Measurements from ENCODE around the gene USP36. TPM values are rescaled to one million over a fixed set of nuclear protein-coding genes. Genes with fewer than 3 reads are reported as not detected.
A peak's percentile ranks its signal among the peaks of the same experiment; 100 is the strongest.

USP36 gene
- total RNA-seq, 1 donor from 2014 or later: 36.4 TPM

GRCh38 chr17:78788451-78788850 is 52.2 kb downstream of the USP36 start:
- no peak for DNase-seq (ENCODE audit: low read depth)
- TF ChIP-seq, protein P1, sequence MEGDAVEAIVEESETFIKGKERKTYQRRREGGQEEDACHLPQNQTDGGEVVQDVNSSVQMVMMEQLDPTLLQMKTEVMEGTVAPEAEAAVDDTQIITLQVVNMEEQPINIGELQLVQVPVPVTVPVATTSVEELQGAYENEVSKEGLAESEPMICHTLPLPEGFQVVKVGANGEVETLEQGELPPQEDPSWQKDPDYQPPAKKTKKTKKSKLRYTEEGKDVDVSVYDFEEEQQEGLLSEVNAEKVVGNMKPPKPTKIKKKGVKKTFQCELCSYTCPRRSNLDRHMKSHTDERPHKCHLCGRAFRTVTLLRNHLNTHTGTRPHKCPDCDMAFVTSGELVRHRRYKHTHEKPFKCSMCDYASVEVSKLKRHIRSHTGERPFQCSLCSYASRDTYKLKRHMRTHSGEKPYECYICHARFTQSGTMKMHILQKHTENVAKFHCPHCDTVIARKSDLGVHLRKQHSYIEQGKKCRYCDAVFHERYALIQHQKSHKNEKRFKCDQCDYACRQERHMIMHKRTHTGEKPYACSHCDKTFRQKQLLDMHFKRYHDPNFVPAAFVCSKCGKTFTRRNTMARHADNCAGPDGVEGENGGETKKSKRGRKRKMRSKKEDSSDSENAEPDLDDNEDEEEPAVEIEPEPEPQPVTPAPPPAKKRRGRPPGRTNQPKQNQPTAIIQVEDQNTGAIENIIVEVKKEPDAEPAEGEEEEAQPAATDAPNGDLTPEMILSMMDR (conservative IDR thresholded peaks at IDR 0.05; ENCODE audit: low read depth, low read length): no peak
- H3K4me3 ChIP-seq (ENCODE audit: low read depth, low read length): no peak overlapping the region

GRCh38 chr17:78787444-78787843 is 53.2 kb downstream of the USP36 start:
- no peak overlapping the region for H3K4me3 ChIP-seq (ENCODE audit: low read depth, low read length)
- TF ChIP-seq, protein P1 (conservative IDR thresholded peaks at IDR 0.05; ENCODE audit: low read depth, low read length): no peak
- DNase-seq (ENCODE audit: low read depth): no peak

DNA sequence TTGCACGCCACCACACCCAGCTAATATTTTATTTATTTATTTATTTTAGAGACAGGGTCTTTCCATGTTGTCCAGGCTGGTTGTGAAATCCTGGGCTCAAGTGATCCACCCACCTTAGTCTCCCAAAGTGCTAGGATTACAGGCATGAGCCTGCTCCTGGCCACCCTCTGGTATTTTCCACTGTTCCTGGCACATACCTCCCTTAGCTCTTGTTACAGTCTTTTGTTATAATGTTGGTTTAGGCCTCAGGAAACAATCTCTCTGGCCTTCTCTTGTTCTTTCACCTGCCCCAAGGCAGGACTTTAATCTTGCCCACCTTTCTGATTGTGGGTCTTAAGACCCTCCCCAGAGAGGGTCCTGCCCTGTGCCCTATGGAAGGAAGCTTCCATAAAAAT is 55.0 kb downstream of the USP36 start:
- TF ChIP-seq, protein P1 (conservative IDR thresholded peaks at IDR 0.05; ENCODE audit: low read depth, low read length): no peak
- no peak overlapping the region for H3K4me3 ChIP-seq (ENCODE audit: low read depth, low read length)
- no peak for DNase-seq (ENCODE audit: low read depth)

- no peak for DNase-seq (ENCODE audit: low read depth)
- no peak overlapping the region for H3K4me3 ChIP-seq (ENCODE audit: low read depth, low read length)
- TF ChIP-seq, protein P1 (conservative IDR thresholded peaks at IDR 0.05; ENCODE audit: low read depth, low read length): no peak
Measured at GRCh38 chr17:78785011-78785662, 55.5 kb downstream of the USP36 start.

DNA sequence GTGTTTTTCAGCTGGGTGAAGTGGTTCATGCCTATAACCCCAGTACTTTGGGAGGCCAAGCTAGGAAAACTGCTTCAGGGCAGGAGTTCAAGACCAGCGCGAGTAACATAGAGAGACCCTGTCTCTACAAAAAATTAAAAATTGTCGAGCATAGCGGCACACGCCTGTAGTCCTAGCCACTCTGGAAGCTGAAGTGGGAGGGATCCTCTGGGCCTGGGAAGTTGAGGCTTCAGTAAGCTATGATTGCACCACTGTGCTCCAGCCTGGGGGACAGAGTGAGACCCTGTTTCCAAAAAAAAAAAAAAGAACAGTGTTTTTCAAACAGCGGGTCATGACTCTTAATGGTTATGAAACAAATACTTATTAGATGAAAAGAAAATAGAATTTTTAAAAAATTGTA is 56.3 kb downstream of the USP36 start:
- TF ChIP-seq, protein P1 (conservative IDR thresholded peaks at IDR 0.05; ENCODE audit: low read depth, low read length): no peak
- no peak overlapping the region for H3K4me3 ChIP-seq (ENCODE audit: low read depth, low read length)
- no peak for DNase-seq (ENCODE audit: low read depth)

DNA sequence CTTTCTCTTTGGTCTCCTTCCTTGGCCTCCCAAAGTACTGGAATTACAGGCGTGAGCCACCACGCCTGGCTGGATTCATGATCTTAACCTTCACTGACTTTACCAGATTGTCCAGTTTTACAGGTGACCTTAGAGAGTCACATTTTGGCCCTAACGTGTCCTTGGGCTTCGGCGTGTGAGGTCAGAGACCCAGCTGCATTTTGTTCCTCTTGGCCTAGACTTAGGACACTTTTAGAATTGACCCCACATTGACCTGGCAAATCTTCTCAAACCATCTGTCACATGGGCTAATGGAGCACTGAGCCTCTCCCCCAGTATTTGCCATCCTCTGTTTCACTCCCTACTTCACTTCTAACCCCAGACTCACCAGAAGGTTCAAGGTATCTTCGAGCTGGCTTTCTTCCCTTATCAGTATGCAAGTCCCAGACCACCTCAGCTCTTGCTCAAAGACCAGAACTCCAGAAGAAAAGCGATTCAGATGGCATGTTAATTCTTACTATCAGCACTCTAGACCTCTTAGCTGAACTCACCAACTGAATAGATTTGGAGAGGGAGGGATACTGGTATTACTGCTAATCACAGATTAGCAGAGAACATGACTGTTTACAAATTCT is 56.8 kb downstream of the USP36 start:
- TF ChIP-seq, protein P1 (conservative IDR thresholded peaks at IDR 0.05; ENCODE audit: low read depth, low read length): no peak

GRCh38 chr17:78781893-78782304 is 58.7 kb downstream of the USP36 start, which contains the start of gene CYTH1:
Gene CYTH1 (minus strand): TSS chr17:78782273. CDS start chr17:78782223, 50 bp downstream.
- no peak for DNase-seq (ENCODE audit: low read depth)
- H3K4me3 ChIP-seq (ENCODE audit: low read depth, low read length): peak within 1 kb of the TSS; percentile 83
- TF ChIP-seq, protein P1 (conservative IDR thresholded peaks at IDR 0.05; ENCODE audit: low read depth, low read length): no peak

More for the DNA sequence above, 56.8 kb downstream of the USP36 start:
- no peak for DNase-seq (ENCODE audit: low read depth)
- no peak overlapping the region for H3K4me3 ChIP-seq (ENCODE audit: low read depth, low read length)

Measured in epithelial cell of proximal tubule (primary cell).